Erythroblast (primary cell): ENCODE results near the gene PARD3.

ENCODE experiments used
- GATA1 ChIP-seq: IDR thresholded peaks from 2 replicates; pipeline ENCODE4 v1.6.1; 2011; ENCODE audit warnings: low read depth, mild to moderate bottlenecking, control low read depth, low read length, moderate library complexity
- POLR2A ChIP-seq: IDR thresholded peaks from 2 replicates; pipeline ENCODE4 v1.6.1; 2011; ENCODE audit warnings: mild to moderate bottlenecking, low read length

- TF ChIP-seq POLR2A = no peak
- no peak for TF ChIP-seq GATA1
Observed at GRCh38 chr10:34427911-34428216, 387.2 kb downstream of the PARD3 start.
